K562 (cell line): ENCODE results near the gene ATP4B. TPM values are rescaled to one million over a fixed set of nuclear protein-coding genes. Genes with fewer than 3 reads are reported as not detected.

Source experiments
- ATAC-seq: fragments of 200-7000 bp; cut with Tn5 transposase; 3 replicates; pipeline ENCODE4 v1.9.1; 2020; ENCODE audit warnings: moderate library complexity
- BruUV-seq: library from RNA; stranded (reverse); fragments of 400-500 nt; replicated peaks from 2 replicates; lab custom pipeline; 2021; lab: Mats Ljungman, UMichigan
- CTCF ChIA-PET: fragments of 300-600 bp; formaldehyde crosslinking; extraction: SDS; loops from one replicate; lab custom pipeline; 2021; ENCODE audit warnings: low intra/inter-chr PET ratio; lab: Yijun Ruan, JAX
- POLR2A ChIA-PET: fragments of 300-600, 350-650 bp; sonication (Branson Sonifier 250); formaldehyde crosslinking; extraction: SDS; loops from one replicate; lab custom pipeline; 2021; ENCODE audit warnings: antibody characterized with exemption, inconsistent platforms; lab: Yijun Ruan, JAX
- DNase-seq, 4 experiments: peaks; one replicate each; pipeline versions ENCODE4 v3.0.0 to v3.0.0-alpha.2; 2011 to 2018; ENCODE audit warnings: low spot score in 3 of 4, mixed read lengths in 3 of 4; ENCODE audit errors: extremely low read depth in 1 of 4
- FAIRE-seq: peaks from 2 replicates; lab custom pipeline; 2011; peaks lifted over from hg19 to GRCh38; lab: Jason Lieb, UNC
- H2AFZ ChIP-seq: 2 replicates; pipeline ENCODE4 v1.6.0; 2011; ENCODE audit warnings: low read depth, low read length, control low read depth, inconsistent platforms
- H3K27ac ChIP-seq: fragments of 200-600 bp; 3 replicates; pipeline ENCODE4 v1.8.0; 2011; ENCODE audit warnings: low read depth, mild to moderate bottlenecking, control low read depth, inconsistent platforms, low read length, moderate library complexity, mixed read lengths; ENCODE audit errors: extremely low read depth
- H3K27me3 ChIP-seq, 2 experiments: fragments of 300-600 bp in 1 of 2; 2 replicates in 1 of 2; 3 replicates in 1 of 2; pipeline versions ENCODE4 v1.6.0 to v1.8.0; 2011; ENCODE audit warnings: inconsistent platforms in 2 of 2, low read length in 2 of 2, mild to moderate bottlenecking in 1 of 2, mixed read lengths in 1 of 2, moderate library complexity in 1 of 2; ENCODE audit not compliant: control insufficient read depth in 2 of 2, insufficient read depth in 2 of 2
- H3K36me3 ChIP-seq: fragments of 300-600 bp; 3 replicates; pipeline ENCODE4 v1.8.0; 2011; ENCODE audit warnings: mild to moderate bottlenecking, low read length, inconsistent platforms; ENCODE audit not compliant: control insufficient read depth, insufficient read depth
- H3K4me1 ChIP-seq, 2 experiments: fragments of 200-600 bp in 1 of 2; replicated peaks in 1 of 2; 2 replicates in 1 of 2; 3 replicates in 1 of 2; pipeline versions ENCODE4 v1.5.1 to v1.8.0; 2011; ENCODE audit warnings: inconsistent platforms in 2 of 2, low read length in 2 of 2, mild to moderate bottlenecking in 1 of 2, mixed read lengths in 1 of 2, moderate library complexity in 1 of 2; ENCODE audit not compliant: control insufficient read depth in 2 of 2, insufficient read depth in 2 of 2
- H3K4me2 ChIP-seq: 2 replicates; pipeline ENCODE4 v1.6.1; 2011; ENCODE audit warnings: low read length, control low read depth, inconsistent platforms, mixed read lengths; ENCODE audit not compliant: insufficient read depth
- H3K4me3 ChIP-seq: fragments of 200-600 bp; sonication (generic), shearing (Covaris generic); 2 replicates; pipeline ENCODE4 v1.5.1; 2016; ENCODE audit warnings: control low read depth, inconsistent platforms
- H3K79me2 ChIP-seq: fragments of 200-600 bp; 3 replicates; pipeline ENCODE4 v1.8.0; 2011; ENCODE audit warnings: low read length, inconsistent platforms; ENCODE audit not compliant: control insufficient read depth, insufficient read depth
- H3K9ac ChIP-seq, 2 experiments: 2 replicates each; pipeline versions ENCODE4 v1.6.0 to v1.6.1; 2011; ENCODE audit warnings: low read depth in 2 of 2, low read length in 2 of 2, control low read depth in 1 of 2, inconsistent platforms in 1 of 2, mild to moderate bottlenecking in 1 of 2, mixed read lengths in 1 of 2; ENCODE audit not compliant: insufficient read depth in 1 of 2
- H3K9me1 ChIP-seq: one replicate; pipeline ENCODE4 v1.6.0; 2011; ENCODE audit warnings: inconsistent platforms, mild to moderate bottlenecking, low read length, moderate library complexity; ENCODE audit not compliant: control insufficient read depth, insufficient read depth
- H3K9me3 ChIP-seq: replicated peaks from 2 replicates; pipeline ENCODE4 v1.5.1; 2011; ENCODE audit warnings: low read depth, low read length, inconsistent platforms; ENCODE audit not compliant: control insufficient read depth, insufficient read depth
- H4K20me1 ChIP-seq: replicated peaks from 2 replicates; pipeline ENCODE4 v1.6.1; 2011; ENCODE audit warnings: low read length, inconsistent platforms, mixed read lengths; ENCODE audit not compliant: control insufficient read depth, insufficient read depth
- CEBPG ChIP-seq, 3 experiments: fragments of 200-800 bp in 1 of 3; sonication (Bioruptor generic) in 1 of 3; sonication (generic) in 1 of 3; formaldehyde crosslinking in 1 of 3; IDR thresholded peaks in 2 of 3; conservative IDR thresholded peaks in 1 of 3; 2 replicates each; pipeline versions ENCODE4 v1.6.1 to v1.8.0; 2016 to 2022; ENCODE audit warnings: missing compliant biosample characterization in 2 of 3, missing genetic modification characterization in 2 of 3, mild to moderate bottlenecking in 1 of 3, missing genetic modification reagents in 1 of 3
- CXXC5 ChIP-seq: fragments of 250-450 bp; sonication (Bioruptor Pico); IDR thresholded peaks from 2 replicates; pipeline ENCODE4 v1.8.0; 2022; ENCODE audit warnings: inconsistent platforms, mild to moderate bottlenecking, moderate library complexity
- MAFF ChIP-seq: IDR thresholded peaks from 2 replicates; pipeline ENCODE4 v1.6.1; 2012; ENCODE audit warnings: low read length, improper control_type of control experiment
- POLR2A ChIP-seq: fragments of 450-650 bp; conservative IDR thresholded peaks from 2 replicates; pipeline ENCODE4 v1.6.1; 2016
- ZNF311 ChIP-seq: fragments of 250-450 bp; sonication (Bioruptor Pico); IDR thresholded peaks from 2 replicates; pipeline ENCODE4 v1.4.0; 2020; ENCODE audit warnings: mild to moderate bottlenecking, moderate library complexity
- WGBS: fragments of 100-300 bp; shearing (Covaris generic); methylation state at CpG from one replicate; pipeline ENCODE4 v1.1.6; 2016; ENCODE audit warnings: low coverage, mixed read lengths; ENCODE audit not compliant: insufficient coverage; ENCODE audit errors: missing lambda C conversion rate; 5-methylcytosine and 5-hydroxymethylcytosine counted together
- in situ Hi-C: fragments of 300-500 bp; cut with MboI; formaldehyde crosslinking; loops from 4 replicates; pipeline ENCODE4 v1.15.0; 2018; ENCODE audit warnings: inconsistent platforms, mixed read lengths
- intact Hi-C: fragments of 100-400 bp; cut with micrococcal nuclease; formaldehyde crosslinking; loops from 2 replicates; pipeline ENCODE4 v1.14.2; 2022
- polyA plus RNA-seq, 8 experiments: library from polyadenylated mRNA; depleted of rRNA in 4 of 8; stranded (reverse) in 5 of 8; unstranded in 3 of 8; fragments of >200 nt; fragmentation: Nextera tagmentation in 2 of 8; fragmentation: Illumina TruSeq in 1 of 8; extraction: Ambion mirVana in 2 of 8; extraction: Trizol in 1 of 8; gene quantifications; 2 replicates each; pipeline versions ENCODE4 v1.2.1 to v1.2.3, GENCODE V29; 2011 to 2014; ENCODE audit warnings: inconsistent platforms in 1 of 8, missing spikeins in 1 of 8
- total RNA-seq, 7 experiments: library from RNA; depleted of rRNA in 6 of 7; stranded (reverse); fragments of >200 nt in 6 of 7; fragmentation: Illumina TruSeq in 2 of 7; extraction: Trizol in 2 of 7; gene quantifications; 2 replicates each; pipeline versions ENCODE4 v1.2.1 to v1.2.3, GENCODE V29; 2011 to 2021; ENCODE audit warnings: low replicate concordance in 1 of 7
- TF ChIP-seq, protein P1 (sequence below): fragments of 250-450 bp; sonication (Bioruptor Pico); IDR thresholded peaks from 2 replicates; pipeline ENCODE4 v1.4.0; 2020; ENCODE audit warnings: mild to moderate bottlenecking
- TF ChIP-seq, protein P2 (sequence below): fragments of 450-650 bp; IDR thresholded peaks from 2 replicates; pipeline ENCODE4 v1.6.1; 2016; ENCODE audit warnings: antibody characterized with exemption

The ATP4B gene
- total and polyA plus RNA-seq, 9 of the 15 experiments (the other 6 are each of a cell fraction or from before 2014, with no cell fraction given), result not detected

DNA sequence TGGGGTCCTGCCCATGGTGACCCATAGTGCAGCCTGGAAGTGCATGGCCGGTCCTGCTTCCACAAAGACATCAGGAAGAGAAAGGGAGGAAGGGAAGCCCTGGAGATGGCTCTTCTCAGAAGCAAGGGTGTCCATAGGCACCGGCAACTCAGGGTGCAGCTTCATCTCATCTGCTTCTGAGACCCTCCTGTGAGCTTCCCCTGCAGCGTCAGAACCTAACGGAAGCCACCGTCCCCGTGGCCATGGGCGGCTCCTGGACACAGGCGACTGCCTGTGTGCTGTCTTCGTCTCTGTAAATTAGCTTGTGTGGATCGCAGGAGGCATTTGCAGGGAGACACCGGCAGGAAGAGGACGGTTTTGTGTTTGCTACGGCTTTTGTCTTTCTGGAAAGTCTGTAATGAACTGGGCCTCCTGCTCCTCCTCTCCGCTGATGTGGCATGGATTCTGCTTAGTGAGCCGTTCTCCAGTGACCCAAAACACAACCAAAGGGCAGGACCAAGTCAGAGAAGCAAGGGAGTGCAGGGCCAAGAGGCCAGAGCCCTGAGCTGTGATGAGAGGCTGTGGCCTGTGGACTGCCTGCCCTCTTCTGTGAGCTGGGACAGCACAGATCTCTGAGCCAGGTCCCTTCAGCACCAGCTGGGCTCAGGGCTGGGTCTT is 2.5 kb downstream of the ATP4B start:
- POLR2A ChIA-PET, result interaction anchor here (0.6 kb wide), 1 partner anchor 456 kb away, joined by 3 read pairs; no protein-coding TSS in a partner anchor
- H3K4me3 ChIP-seq, result no peak overlapping the region
- peaks cover 0 to 16% of the 10 kb centered on the region in 2 experiments; a peak in 2 of 5 replicates for H3K4me1 ChIP-seq
- ATAC-seq (no peak), DNase-seq (no peak), FAIRE-seq (no peak)
- peaks cover 20 to 74% of the 10 kb centered on the region in 2 experiments for H3K27me3 ChIP-seq
- no peaks in the 10 kb centered on the region; the same call in 1 of the 2 replicates for H4K20me1 ChIP-seq
- intact Hi-C loops, result no loop called here
- CTCF ChIA-PET, result no interaction called here
- BruUV-seq, result no TSS peak
- no peaks in the 10 kb centered on the region for H3K36me3 ChIP-seq
- H3K27ac ChIP-seq, result no peak overlapping the region
- no peaks in the 10 kb centered on the region for H3K79me2 ChIP-seq
- TF ChIP-seq, protein P1, sequence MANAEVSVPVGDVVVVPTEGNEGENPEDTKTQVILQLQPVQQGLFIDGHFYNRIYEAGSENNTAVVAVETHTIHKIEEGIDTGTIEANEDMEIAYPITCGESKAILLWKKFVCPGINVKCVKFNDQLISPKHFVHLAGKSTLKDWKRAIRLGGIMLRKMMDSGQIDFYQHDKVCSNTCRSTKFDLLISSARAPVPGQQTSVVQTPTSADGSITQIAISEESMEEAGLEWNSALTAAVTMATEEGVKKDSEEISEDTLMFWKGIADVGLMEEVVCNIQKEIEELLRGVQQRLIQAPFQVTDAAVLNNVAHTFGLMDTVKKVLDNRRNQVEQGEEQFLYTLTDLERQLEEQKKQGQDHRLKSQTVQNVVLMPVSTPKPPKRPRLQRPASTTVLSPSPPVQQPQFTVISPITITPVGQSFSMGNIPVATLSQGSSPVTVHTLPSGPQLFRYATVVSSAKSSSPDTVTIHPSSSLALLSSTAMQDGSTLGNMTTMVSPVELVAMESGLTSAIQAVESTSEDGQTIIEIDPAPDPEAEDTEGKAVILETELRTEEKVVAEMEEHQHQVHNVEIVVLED (CRISPR knock-in tag), result no peak
- no peak for TF ChIP-seq CEBPG (CRISPR knock-in tag; IDR thresholded peaks at IDR 0.05)
- no peak for TF ChIP-seq CEBPG (tag; conservative IDR thresholded peaks at IDR 0.05 in 1 of 2, IDR thresholded peaks at IDR 0.05 in 1 of 2)
- TF ChIP-seq ZNF311, result no peak
- TF ChIP-seq CXXC5 (CRISPR knock-in tag), result no peak
- TF ChIP-seq, protein P2, sequence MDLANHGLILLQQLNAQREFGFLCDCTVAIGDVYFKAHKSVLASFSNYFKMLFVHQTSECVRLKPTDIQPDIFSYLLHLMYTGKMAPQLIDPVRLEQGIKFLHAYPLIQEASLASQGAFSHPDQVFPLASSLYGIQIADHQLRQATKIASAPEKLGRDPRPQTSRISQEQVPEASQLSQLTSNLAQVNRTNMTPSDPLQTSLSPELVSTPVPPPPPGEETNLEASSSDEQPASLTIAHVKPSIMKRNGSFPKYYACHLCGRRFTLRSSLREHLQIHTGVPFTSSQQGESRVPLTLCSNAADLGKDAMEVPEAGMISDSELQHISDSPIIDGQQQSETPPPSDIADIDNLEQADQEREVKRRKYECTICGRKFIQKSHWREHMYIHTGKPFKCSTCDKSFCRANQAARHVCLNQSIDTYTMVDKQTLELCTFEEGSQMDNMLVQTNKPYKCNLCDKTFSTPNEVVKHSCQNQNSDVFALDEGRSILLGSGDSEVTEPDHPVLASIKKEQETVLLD, result no peak
- TF ChIP-seq POLR2A, result no peak
- TF ChIP-seq MAFF, result no peak
- in situ Hi-C loops, result loop anchor here (5.0 to 10.0 kb wide), 2 partner anchors 147 to 259 kb away; no protein-coding TSS in a partner anchor
- no peak overlapping the region for H3K4me2 ChIP-seq
- H3K9me1 ChIP-seq, result no peaks in the 10 kb centered on the region
- 12% methylated on average over 11 of the region's 15 CpGs for WGBS
- no peak overlapping the region for H3K9ac ChIP-seq
- H3K9me3 ChIP-seq, result no peaks in the 10 kb centered on the region
- H2AFZ ChIP-seq, result no peak overlapping the region
